Activated CD4-positive, alpha-beta T cell treated with anti-CD3 and anti-CD28 coated beads for 36 hours (primary cell): ENCODE measurements around the gene MED20. TPM values are rescaled to one million over a fixed set of nuclear protein-coding genes. Genes with fewer than 3 reads are reported as not detected.

Experiments
- ATAC-seq: fragments of 200-7000 bp; cut with Tn5 transposase; one replicate; pipeline ENCODE4 v1.10.0; 2021; ENCODE audit warnings: mild to moderate bottlenecking, moderate library complexity
- CTCF ChIA-PET: fragments of 350-600 bp; sonication (Branson Sonifier 250); formaldehyde crosslinking; loops from one replicate; lab custom pipeline; 2021; ENCODE audit warnings: antibody characterized with exemption; lab: Charles Lee
- POLR2A ChIA-PET: fragments of 350-600 bp; sonication (Branson Sonifier 250); formaldehyde crosslinking; loops from one replicate; lab custom pipeline; 2021; ENCODE audit warnings: antibody characterized with exemption, inconsistent platforms; lab: Charles Lee
- DNase-seq: peaks from one replicate; pipeline ENCODE4 v3.0.0-alpha.2; 2020
- H3K27ac Mint-ChIP-seq: one replicate; pipeline ENCODE4 v1.8.0; 2021; ENCODE audit warnings: mixed read lengths
- H3K27me3 Mint-ChIP-seq: one replicate; pipeline ENCODE4 v1.8.0; 2021; ENCODE audit warnings: mixed read lengths
- H3K36me3 Mint-ChIP-seq: one replicate; pipeline ENCODE4 v1.8.0; 2021; ENCODE audit warnings: low read depth, mixed read lengths
- H3K4me1 Mint-ChIP-seq: one replicate; pipeline ENCODE4 v1.8.0; 2021; ENCODE audit warnings: mixed read lengths
- H3K4me3 Mint-ChIP-seq: one replicate; pipeline ENCODE4 v1.8.0; 2021; ENCODE audit warnings: mild to moderate bottlenecking, moderate library complexity, mixed read lengths
- H3K9me3 Mint-ChIP-seq: one replicate; pipeline ENCODE4 v1.8.0; 2021; ENCODE audit warnings: low read depth, mixed read lengths
- intact Hi-C, 2 experiments: fragments of 100-400 bp; cut with DNase I in 1 of 2; cut with micrococcal nuclease in 1 of 2; formaldehyde crosslinking; loops; one replicate each; pipeline versions ENCODE4 v1.14.2 to v1.15.1; 2022 to 2024; cut with DNase I, micrococcal nuclease
- total RNA-seq, 2 experiments: library from RNA; stranded (reverse); gene quantifications; one replicate each; pipeline ENCODE4 v1.2.3, GENCODE V29; 2021

Gene MED20
- total RNA-seq, 2 experiments from 2014 or later: 19.4 to 21.6 TPM

- Mint-ChIP-seq H3K4me1 (peaks cover 2% of the 10 kb centered on the region), H3K9me3 (no peaks in the 10 kb centered on the region), H3K27me3 (no peaks in the 10 kb centered on the region), H3K4me3 (no peak overlapping the region), H3K27ac (no peak overlapping the region), H3K36me3 (no peaks in the 10 kb centered on the region)
- POLR2A ChIA-PET: interaction anchor here (0.6 to 1.5 kb wide), 2 partner anchors 11 to 13 kb away, joined by 3 to 4 read pairs; no protein-coding TSS in a partner anchor
- intact Hi-C loops: no loop called here
- DNase-seq (no peak), ATAC-seq (no peak)
- CTCF ChIA-PET: interaction anchor here (1.0 to 1.5 kb wide), 4 partner anchors 10 to 101 kb away, joined by 3 to 4 read pairs (median 4); no protein-coding TSS in a partner anchor
Observed at GRCh38 chr6:41887331-41887751, 33.6 kb downstream of the MED20 start.

- no peak overlapping the region for H3K4me3 Mint-ChIP-seq
- no peaks in the 10 kb centered on the region for H3K36me3 Mint-ChIP-seq
- ChIA-PET CTCF (no interaction called here), POLR2A (no interaction called here)
- H3K4me1 Mint-ChIP-seq: no peaks in the 10 kb centered on the region
- intact Hi-C loops: no loop called here
- no peak overlapping the region for H3K27ac Mint-ChIP-seq
- no peak for DNase-seq
- H3K9me3 Mint-ChIP-seq: no peaks in the 10 kb centered on the region
- H3K27me3 Mint-ChIP-seq: no peaks in the 10 kb centered on the region
- ATAC-seq: no peak
Observed at GRCh38 chr6:41885930-41886329, 35.0 kb downstream of the MED20 start.

GRCh38 chr6:41884957-41885356, 36.0 kb downstream of the MED20 start:
- intact Hi-C loops: no loop called here
- ChIA-PET POLR2A (no interaction called here), CTCF (no interaction called here)
- no peaks in the 10 kb centered on the region for H3K36me3 Mint-ChIP-seq
- no peaks in the 10 kb centered on the region for H3K27me3 Mint-ChIP-seq
- DNase-seq (no peak), ATAC-seq (no peak)
- no peak overlapping the region for H3K4me3 Mint-ChIP-seq
- H3K4me1 Mint-ChIP-seq: no peaks in the 10 kb centered on the region
- H3K9me3 Mint-ChIP-seq: no peaks in the 10 kb centered on the region
- no peak overlapping the region for H3K27ac Mint-ChIP-seq

- intact Hi-C loops: no loop called here
- POLR2A ChIA-PET: interaction anchor here (0.6 kb wide), 1 partner anchor 178 kb away, joined by 5 read pairs; no protein-coding TSS in a partner anchor
- H3K27ac Mint-ChIP-seq: no peak overlapping the region
- no peak overlapping the region for H3K4me3 Mint-ChIP-seq
- CTCF ChIA-PET: no interaction called here
- no peaks in the 10 kb centered on the region for H3K27me3 Mint-ChIP-seq
- H3K4me1 Mint-ChIP-seq: no peaks in the 10 kb centered on the region
- H3K9me3 Mint-ChIP-seq: no peaks in the 10 kb centered on the region
- H3K36me3 Mint-ChIP-seq: no peaks in the 10 kb centered on the region
- no peak for DNase-seq
- ATAC-seq: no peak
Observed at GRCh38 chr6:41881506-41881905, 39.4 kb downstream of the MED20 start.

GRCh38 chr6:41878961-41879405, 42.0 kb downstream of the MED20 start:
- H3K9me3 Mint-ChIP-seq: no peaks in the 10 kb centered on the region
- DNase-seq: no peak
- intact Hi-C loops: no loop called here
- no peaks in the 10 kb centered on the region for H3K36me3 Mint-ChIP-seq
- no peaks in the 10 kb centered on the region for H3K4me1 Mint-ChIP-seq
- ChIA-PET CTCF (interaction anchor here (0.9 to 1.6 kb wide), 2 partner anchors 19 to 225 kb away, joined by 3 to 4 read pairs; no protein-coding TSS in a partner anchor), POLR2A (interaction anchor here (0.6 kb wide), 1 partner anchor 34 kb away, joined by 4 read pairs; no protein-coding TSS in a partner anchor)
- ATAC-seq: no peak
- H3K27ac Mint-ChIP-seq: no peak overlapping the region
- H3K27me3 Mint-ChIP-seq: no peaks in the 10 kb centered on the region
- no peak overlapping the region for H3K4me3 Mint-ChIP-seq

- H3K4me1 Mint-ChIP-seq: no peaks in the 10 kb centered on the region
- no peak for ATAC-seq
- no peak overlapping the region for H3K4me3 Mint-ChIP-seq
- no peaks in the 10 kb centered on the region for H3K36me3 Mint-ChIP-seq
- H3K27ac Mint-ChIP-seq: no peak overlapping the region
- ChIA-PET CTCF (interaction anchor here (0.8 kb wide), 1 partner anchor 9 kb away, joined by 4 read pairs; no protein-coding TSS in a partner anchor), POLR2A (no interaction called here)
- no peaks in the 10 kb centered on the region for H3K27me3 Mint-ChIP-seq
- no peak for DNase-seq
- no peaks in the 10 kb centered on the region for H3K9me3 Mint-ChIP-seq
- intact Hi-C loops: no loop called here
Observed at GRCh38 chr6:41878246-41878645, 42.7 kb downstream of the MED20 start.

GRCh38 chr6:41877051-41877680, 43.8 kb downstream of the MED20 start:
- Mint-ChIP-seq H3K4me1 (no peaks in the 10 kb centered on the region), H3K27ac (no peak overlapping the region), H3K27me3 (no peaks in the 10 kb centered on the region), H3K36me3 (no peaks in the 10 kb centered on the region), H3K4me3 (no peak overlapping the region), H3K9me3 (no peaks in the 10 kb centered on the region)
- no peak for DNase-seq
- no peak for ATAC-seq
- intact Hi-C loops: no loop called here
- ChIA-PET POLR2A (no interaction called here), CTCF (interaction anchor here (0.7 to 0.8 kb wide), 2 partner anchors 11 to 47 kb away, joined by 3 to 4 read pairs; no protein-coding TSS in a partner anchor)

GRCh38 chr6:41874741-41875140, 46.2 kb downstream of the MED20 start:
- H3K27ac Mint-ChIP-seq: no peak overlapping the region
- ATAC-seq (no peak), DNase-seq (no peak)
- no peaks in the 10 kb centered on the region for H3K27me3 Mint-ChIP-seq
- H3K9me3 Mint-ChIP-seq: no peaks in the 10 kb centered on the region
- intact Hi-C loops: no loop called here
- ChIA-PET POLR2A (interaction anchor here (0.7 kb wide), 2 partner anchors 13 to 500 kb away, joined by 3 to 4 read pairs; no protein-coding TSS in a partner anchor), CTCF (interaction anchor here (0.7 to 1.4 kb wide), 2 partner anchors 87 to 349 kb away, joined by 3 read pairs; partner anchors contain the start of gene TOMM6)
- H3K4me3 Mint-ChIP-seq: no peak overlapping the region
- no peaks in the 10 kb centered on the region for H3K36me3 Mint-ChIP-seq
- H3K4me1 Mint-ChIP-seq: no peaks in the 10 kb centered on the region

- intact Hi-C loops: no loop called here
- Mint-ChIP-seq H3K4me1 (no peaks in the 10 kb centered on the region), H3K36me3 (no peaks in the 10 kb centered on the region), H3K9me3 (no peaks in the 10 kb centered on the region), H3K27me3 (no peaks in the 10 kb centered on the region), H3K27ac (no peak overlapping the region), H3K4me3 (no peak overlapping the region)
- DNase-seq: no peak
- CTCF ChIA-PET: interaction anchor here (0.7 kb wide), 1 partner anchor 195 kb away, joined by 3 read pairs; no protein-coding TSS in a partner anchor
- no peak for ATAC-seq
- POLR2A ChIA-PET: no interaction called here
Observed at GRCh38 chr6:41872147-41872546, 48.8 kb downstream of the MED20 start.

GRCh38 chr6:41871691-41872090, 49.2 kb downstream of the MED20 start:
- CTCF ChIA-PET: interaction anchor here (0.7 to 1.3 kb wide), 2 partner anchors 196 to 232 kb away, joined by 3 to 4 read pairs; no protein-coding TSS in a partner anchor
- no peaks in the 10 kb centered on the region for H3K4me1 Mint-ChIP-seq
- DNase-seq (no peak), ATAC-seq (no peak)
- no peaks in the 10 kb centered on the region for H3K36me3 Mint-ChIP-seq
- no peak overlapping the region for H3K4me3 Mint-ChIP-seq
- POLR2A ChIA-PET: no interaction called here
- H3K9me3 Mint-ChIP-seq: no peaks in the 10 kb centered on the region
- no peaks in the 10 kb centered on the region for H3K27me3 Mint-ChIP-seq
- intact Hi-C loops: no loop called here
- no peak overlapping the region for H3K27ac Mint-ChIP-seq

- DNase-seq: no peak
- no peak for ATAC-seq
- Mint-ChIP-seq H3K27me3 (no peaks in the 10 kb centered on the region), H3K9me3 (no peaks in the 10 kb centered on the region), H3K36me3 (no peaks in the 10 kb centered on the region), H3K4me3 (no peak overlapping the region), H3K27ac (no peak overlapping the region), H3K4me1 (no peaks in the 10 kb centered on the region)
- CTCF ChIA-PET: no interaction called here
- POLR2A ChIA-PET: interaction anchor here (0.5 kb wide), 1 partner anchor 707 kb away, joined by 4 read pairs; no protein-coding TSS in a partner anchor
- intact Hi-C loops: no loop called here
Observed at GRCh38 chr6:41859356-41859755, 61.6 kb downstream of the MED20 start.

GRCh38 chr6:41858703-41859102, 62.2 kb downstream of the MED20 start:
- Mint-ChIP-seq H3K9me3 (no peaks in the 10 kb centered on the region), H3K27me3 (no peaks in the 10 kb centered on the region), H3K27ac (no peak overlapping the region), H3K4me1 (no peaks in the 10 kb centered on the region), H3K4me3 (no peak overlapping the region), H3K36me3 (no peaks in the 10 kb centered on the region)
- intact Hi-C loops: no loop called here
- ATAC-seq (no peak), DNase-seq (no peak)
- ChIA-PET POLR2A (interaction anchor here (0.5 kb wide), 1 partner anchor 708 kb away, joined by 4 read pairs; no protein-coding TSS in a partner anchor), CTCF (no interaction called here)
